Choroid plexus epithelial cell (primary cell): ENCODE results near the gene RSPRY1.

Source experiments
- DNase-seq: peaks from one replicate; pipeline ENCODE4 v3.0.0-alpha.2; 2010; ENCODE audit warnings: low read depth
- H3K4me3 ChIP-seq: 2 replicates; pipeline ENCODE4 v1.5.1; 2011; ENCODE audit warnings: low read depth, mild to moderate bottlenecking, control low read depth, low read length, moderate library complexity
- CTCF ChIP-seq: conservative IDR thresholded peaks from 2 replicates; pipeline ENCODE4 v1.5.1; 2011; ENCODE audit warnings: low read depth, mild to moderate bottlenecking, control low read depth, inconsistent platforms, low read length, moderate library complexity

Gene RSPRY1

GRCh38 chr16:57175896-57176295 lies 10.2 kb upstream of the RSPRY1 start:
- no peak overlapping the region for H3K4me3 ChIP-seq
- peak; percentile 65 for DNase-seq
- TF ChIP-seq CTCF, result no peak

GRCh38 chr16:57178196-57178595 lies 7.9 kb upstream of the RSPRY1 start:
- H3K4me3 ChIP-seq, result no peak overlapping the region

DNA sequence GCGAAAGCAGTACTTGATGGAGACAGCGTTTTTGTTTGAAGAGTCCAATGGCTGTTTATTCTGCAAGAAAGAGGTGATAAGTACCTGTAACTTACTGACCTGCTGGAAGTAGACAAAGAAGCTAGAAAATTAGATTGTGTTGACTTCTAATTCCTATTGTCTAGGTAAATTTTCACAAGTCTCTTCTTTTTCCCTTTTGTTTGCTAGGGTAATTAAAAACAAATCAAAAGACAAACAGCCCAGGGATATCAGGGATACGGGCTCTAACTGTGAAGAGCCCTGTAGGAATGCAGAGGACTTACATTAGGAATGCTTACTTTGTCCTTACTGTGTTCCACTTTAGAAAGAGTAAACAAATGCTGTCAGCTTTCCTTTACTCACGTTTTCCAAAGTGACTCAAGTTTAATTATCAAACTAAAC lies 7.3 kb upstream of the RSPRY1 start:
- DNase-seq, result no peak
- no peak for TF ChIP-seq CTCF
- H3K4me3 ChIP-seq, result no peak overlapping the region

More at GRCh38 chr16:57178196-57178595, 7.9 kb upstream of the RSPRY1 start:
- TF ChIP-seq CTCF, result no peak
- DNase-seq, result no peak

- DNase-seq, result no peak
- H3K4me3 ChIP-seq, result no peak overlapping the region
- no peak for TF ChIP-seq CTCF
Measured at GRCh38 chr16:57179215-57179828, 6.8 kb upstream of the RSPRY1 start.

GRCh38 chr16:57184113-57184512 lies 2.0 kb upstream of the RSPRY1 start:
- TF ChIP-seq CTCF, result no peak
- no peak overlapping the region for H3K4me3 ChIP-seq
- DNase-seq, result no peak

DNA sequence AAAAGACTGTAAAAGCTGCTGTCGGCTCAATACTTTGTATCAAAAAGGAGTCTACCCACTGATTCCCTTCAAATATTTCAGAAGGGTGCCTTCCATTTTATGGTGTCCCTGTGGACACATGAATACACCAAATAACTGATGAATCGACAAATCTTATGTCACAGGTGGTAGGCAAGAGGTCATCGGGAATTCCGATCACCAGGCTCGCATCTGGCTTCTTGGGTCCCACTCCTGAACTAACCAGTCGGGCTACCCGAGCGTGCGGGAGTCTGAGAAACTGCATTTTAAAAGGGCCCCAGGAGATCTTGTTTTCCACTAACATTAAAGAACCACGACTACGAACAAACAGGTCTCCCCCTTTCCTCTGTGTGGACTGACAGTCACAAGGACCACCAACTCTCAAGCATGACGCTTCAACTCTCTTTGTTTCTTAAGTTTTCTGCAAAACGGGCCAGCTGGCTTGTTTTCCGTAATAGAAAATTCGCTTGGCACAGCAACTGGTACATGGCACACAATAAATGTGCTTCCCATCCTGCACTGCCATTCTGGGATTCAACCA lies 1.2 kb upstream of the RSPRY1 start:
- no peak for TF ChIP-seq CTCF
- peak overlapping the region; percentile 96 for H3K4me3 ChIP-seq
- no peak for DNase-seq

GRCh38 chr16:57185446-57185944 lies 634 bp upstream of the RSPRY1 start:
- peak; percentile 64 for DNase-seq
- peak overlapping the region; percentile 96 for H3K4me3 ChIP-seq
- no peak for TF ChIP-seq CTCF
